Measurements from ENCODE around the gene TENM4.
"Not testable (repeated sequence)": the region's sequence is repeated elsewhere in the genome, so short reads cannot be mapped to it uniquely, and the experiment has no call there.

TENM4 gene

DNA sequence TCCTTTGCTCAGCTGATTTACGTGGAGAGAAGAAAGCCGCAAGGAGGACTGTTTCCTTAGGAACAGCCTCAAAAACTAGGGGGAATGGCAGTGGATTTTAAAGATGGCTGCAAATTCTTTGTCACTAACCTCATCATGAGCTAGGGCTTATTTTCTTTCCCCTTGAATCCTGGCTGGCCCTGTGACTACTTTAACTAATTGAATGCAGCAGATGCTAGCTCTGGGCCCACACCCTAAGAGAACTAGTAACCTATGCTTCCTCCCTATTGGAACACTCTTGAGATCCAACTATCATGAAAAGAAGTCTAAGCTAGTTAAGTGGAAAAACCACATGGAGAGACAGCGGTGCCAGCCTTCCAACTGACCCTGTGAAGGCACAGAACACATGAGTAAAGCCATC is 444.8 kb downstream of the TENM4 start:
- DNase-seq = no peak

DNA sequence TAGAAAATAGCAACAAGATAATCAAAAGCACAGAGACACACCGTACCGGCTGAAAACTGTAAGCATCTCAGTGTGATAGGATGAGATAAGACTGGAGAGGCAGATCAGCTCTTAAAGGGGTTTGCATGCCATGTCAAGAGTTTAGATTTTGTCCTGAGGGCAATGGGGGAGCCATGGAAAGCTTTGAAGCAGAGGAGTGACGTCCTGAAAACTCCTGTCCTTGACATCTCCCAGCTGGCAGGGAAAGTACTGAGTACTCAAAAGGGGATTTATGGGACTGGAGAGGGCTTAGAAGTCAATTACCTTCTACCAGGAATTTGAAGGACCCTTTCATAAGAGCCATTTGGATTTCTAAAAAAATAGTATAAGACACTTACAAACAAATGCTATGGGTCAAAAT is 445.7 kb downstream of the TENM4 start:
- DNase-seq = no peak

DNA sequence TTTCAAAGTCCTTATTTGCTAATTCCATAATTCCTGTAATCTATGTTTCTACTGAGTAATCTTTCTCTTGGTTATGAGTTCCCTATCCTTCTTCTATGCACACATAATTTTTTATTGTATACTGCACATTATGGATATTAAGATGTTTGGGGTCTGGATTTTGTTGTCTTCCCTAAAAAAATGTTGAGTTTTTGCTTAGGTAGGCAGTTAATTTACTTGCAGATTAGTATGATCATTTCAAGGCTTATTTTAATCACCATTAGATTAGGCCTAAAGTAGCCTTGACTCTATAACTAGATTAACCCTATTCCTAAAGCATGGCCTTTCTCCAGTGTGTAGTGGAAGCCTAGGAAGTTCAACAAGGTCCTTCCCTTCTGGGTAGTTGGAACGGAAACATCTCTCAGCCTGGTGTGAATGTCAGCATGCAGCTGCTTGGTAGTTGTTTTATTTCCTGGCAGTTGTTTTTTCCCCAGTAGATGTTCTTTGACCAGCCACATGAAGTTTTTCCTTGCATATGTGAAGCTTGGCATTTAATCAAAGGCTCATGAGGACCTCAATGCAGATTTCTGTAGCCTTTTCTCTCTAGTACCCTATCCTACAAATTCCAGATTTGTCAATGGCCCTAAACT is 446.9 kb downstream of the TENM4 start:
- DNase-seq = no peak

DNA sequence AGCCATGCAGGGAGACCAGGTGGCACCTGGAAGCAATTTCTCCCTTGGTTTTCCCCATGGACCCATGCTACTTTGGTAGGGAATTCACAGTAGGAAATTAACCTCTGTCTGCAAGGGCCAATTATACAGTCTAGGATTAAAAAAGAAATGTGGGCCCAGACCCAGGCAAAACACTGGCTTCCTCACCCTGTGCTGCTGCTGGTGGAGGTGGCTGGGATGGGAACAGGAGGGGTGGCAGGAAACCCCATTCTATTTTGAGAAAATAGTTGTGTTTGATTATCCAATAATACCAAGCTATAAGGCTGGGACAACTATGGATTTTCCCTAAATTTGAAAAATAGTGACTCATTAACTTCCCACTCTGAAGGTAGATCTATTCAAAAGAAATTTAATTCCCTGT is 449.1 kb downstream of the TENM4 start:
- DNase-seq = no peak

DNA sequence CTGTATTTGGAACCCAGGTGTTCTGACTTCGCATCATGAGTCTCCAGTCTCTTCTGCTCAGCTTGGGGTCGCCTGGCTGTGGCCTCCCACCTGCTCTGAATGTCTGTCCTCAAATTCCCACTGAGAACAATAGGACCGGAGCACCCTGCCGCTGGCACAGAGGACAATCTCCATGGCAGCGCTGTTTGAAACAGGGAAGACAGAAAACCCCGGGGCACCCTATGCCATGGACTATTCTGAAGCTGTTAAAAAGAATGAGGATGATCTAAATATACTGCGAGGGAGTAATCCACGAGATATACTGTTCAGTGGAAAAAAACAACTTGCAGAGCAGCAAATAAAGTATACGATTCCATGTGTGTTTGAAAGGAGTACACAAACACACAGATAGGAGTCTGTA is 450.6 kb downstream of the TENM4 start:
- DNase-seq = no peak

DNA sequence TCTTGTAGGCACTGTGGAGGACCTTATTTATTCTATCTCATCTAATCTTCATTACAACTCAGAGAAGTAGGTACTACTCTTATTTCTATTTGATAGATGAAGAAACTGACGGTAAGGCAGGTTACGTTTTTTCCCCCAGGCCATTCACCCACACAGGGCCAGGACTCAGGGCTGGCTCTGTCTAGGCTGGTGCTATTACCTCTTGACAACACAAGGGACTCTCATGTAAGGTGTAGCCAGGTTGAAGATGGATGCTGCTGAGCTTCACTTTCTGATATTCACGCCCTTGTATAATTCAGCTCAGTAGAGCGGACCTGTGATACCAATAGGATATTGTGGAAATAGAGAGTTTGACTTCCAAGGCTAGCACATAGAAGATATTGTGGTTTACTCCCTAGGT is 453.1 kb downstream of the TENM4 start:
- DNase-seq = no peak

DNA sequence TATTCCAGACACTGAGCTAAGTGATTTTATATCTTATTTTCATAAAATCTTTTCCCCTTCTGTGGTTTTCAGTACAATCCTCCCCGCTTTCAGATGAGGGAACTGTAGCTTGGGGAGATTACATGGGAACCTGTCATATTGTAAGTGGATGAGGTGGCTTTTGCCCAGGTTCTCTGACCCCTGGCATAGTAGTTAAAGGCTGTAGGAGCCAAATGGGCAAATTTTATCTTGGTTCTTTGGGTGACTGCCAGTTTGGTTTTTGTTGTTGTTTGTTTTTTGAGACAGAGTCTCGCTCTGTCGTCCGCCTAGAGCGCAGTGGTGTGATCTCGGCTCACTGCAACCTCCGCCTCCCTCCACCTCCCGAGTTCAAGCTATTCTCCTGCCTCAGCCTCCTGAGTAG is 454.5 kb downstream of the TENM4 start:
- no peak for DNase-seq

DNA sequence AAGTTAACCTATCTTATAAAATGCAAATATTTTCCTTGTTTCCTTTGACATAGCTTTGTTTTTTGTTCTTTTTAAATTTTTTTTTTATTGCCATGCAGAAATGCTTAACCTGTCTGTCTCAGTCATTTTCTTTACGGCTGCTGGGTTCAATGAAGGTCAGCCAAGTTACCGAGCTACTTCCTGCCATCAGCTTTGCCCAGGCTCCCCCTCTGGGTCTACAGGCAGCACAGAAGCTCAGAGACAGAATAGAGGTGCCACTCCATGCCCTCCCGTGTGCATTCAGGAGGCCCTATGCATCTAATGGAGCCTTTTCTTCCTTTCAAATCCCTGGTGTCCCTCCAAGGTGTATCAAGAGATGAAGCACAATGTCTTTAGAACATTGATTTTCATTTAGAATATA is 455.2 kb downstream of the TENM4 start:
- no peak for DNase-seq

DNA sequence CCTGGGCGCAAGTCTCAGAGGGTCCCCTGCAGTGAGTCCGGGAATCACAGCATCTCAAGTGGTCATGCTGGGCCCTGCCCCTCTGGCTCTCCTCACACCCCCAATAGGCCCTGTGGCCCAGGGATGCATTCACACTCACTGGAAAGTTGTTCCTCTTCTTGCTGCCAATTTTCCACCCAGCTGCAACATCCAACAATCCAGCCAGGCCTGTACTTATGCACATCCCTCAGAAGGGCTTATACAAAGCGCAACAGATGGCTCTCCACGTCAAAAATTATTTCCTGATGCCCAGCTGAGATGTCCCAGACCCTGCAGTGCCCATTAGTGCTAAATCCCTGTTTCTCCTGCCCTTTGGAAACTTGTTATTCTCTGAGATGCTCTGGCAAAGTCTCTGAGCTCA is 458.4 kb downstream of the TENM4 start:
- DNase-seq = no peak

DNA sequence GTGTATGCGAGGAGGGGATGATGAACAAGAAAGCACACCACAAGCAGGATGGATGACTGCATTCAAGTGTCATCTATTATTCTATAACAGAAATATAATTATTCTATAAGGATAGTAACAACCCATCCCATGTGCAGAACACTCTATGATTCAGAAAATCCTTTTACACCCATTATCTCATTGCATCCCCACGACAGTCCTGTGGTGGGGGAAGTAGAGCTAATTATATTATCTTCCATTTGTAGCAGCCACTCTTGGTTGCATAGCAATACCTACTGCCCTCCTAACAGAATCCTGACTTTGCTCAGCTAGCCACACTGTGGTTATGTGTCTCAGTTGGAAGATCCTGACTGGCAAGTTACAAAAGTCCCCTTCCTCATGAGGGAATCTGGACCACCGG is 459.7 kb downstream of the TENM4 start:
- DNase-seq = no peak

DNA sequence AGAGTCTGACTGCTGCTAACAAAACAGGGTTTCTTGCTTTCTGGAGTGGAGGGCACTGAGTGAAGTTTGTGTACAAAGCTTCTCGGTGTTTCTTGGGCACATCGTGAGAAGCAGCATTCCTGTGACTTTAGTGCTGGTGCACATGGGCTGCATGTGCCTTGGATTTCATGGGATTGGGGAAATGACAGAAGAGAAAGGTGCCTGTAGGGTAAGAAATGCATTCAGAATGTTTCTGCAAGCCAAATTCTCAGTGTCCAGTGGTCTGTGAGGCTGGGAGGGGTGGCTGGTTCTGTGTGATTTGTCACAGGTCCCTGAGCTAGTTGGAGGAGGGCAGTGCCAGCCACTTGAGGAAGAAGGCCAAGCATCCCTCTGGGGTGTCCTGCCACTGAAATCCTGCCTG is 462.0 kb downstream of the TENM4 start:
- no peak for DNase-seq

DNA sequence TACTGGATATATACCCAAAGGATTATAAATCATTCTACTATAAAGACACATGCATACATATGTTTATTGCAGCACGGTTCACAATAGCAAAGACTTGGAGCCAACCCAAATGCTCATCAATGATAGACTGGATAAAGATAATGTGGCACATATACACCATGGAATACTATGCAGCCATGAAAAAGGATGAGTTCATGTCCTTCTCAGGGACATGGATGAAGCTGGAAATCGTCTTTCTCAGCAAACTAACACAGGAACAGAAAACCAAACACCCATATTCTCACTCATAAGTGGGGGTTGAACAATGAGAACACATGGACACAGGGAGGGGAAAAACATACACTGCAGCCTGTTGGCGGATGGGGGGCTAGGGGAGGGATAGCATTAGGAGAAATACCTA is 463.0 kb downstream of the TENM4 start:
- DNase-seq = not testable (repeated sequence)

DNA sequence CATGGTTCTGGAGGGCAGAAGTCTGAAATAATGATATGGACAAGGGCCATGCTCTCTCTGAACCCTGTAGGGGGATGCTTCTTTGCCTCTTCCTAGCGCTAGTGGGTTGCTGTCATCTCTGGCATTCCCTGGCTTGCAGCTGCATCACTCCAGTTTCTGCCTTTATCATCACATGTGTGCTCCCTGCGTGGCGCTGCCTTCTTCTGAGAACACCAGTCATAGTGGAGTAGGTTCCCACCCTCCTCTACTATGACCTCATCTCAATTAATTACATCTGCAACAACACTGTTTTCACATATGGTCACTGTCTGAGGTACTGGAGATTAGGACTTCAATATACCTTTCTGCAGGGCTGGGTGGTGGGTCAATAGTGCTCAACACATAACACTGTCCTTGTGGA is 463.8 kb downstream of the TENM4 start:
- DNase-seq = no peak

DNA sequence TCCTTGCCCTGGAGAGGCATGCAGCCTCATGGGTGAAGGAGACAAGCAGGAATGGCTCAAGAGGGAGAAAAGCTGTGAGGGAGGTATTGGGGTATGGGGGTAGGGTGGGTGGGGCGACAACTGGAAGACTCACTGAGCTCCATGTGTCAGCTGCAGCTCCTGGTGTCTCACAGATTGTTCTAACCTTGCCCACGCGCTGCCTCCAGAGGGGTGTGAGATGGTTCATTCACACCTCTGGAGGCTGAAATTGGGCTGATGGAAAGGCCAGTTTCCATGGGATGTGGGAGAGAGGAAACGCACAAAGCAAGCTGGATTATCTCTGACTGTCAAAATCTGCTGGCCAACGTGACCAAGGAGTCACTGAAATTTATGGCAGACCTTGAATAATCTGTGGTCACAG is 465.7 kb downstream of the TENM4 start:
- DNase-seq = no peak

DNA sequence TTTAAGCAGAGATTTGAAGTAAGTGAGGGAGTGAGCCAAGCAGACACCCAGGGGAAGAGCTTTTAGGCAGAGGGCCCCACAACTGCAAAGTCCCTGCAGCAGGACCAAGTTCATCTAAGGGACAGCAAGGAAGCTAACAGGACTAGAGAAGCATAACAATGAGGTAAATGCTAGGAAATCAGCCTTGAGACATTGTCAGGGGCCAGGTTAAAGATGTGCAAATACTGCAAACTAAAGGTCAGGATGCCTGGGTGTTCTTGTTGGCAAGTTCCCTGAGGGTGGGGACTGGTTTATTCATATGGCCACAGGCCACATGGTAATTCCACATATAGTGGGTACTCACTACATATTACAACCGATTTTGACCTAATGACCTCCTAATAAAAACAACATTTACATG is 467.0 kb downstream of the TENM4 start:
- no peak for DNase-seq

DNA sequence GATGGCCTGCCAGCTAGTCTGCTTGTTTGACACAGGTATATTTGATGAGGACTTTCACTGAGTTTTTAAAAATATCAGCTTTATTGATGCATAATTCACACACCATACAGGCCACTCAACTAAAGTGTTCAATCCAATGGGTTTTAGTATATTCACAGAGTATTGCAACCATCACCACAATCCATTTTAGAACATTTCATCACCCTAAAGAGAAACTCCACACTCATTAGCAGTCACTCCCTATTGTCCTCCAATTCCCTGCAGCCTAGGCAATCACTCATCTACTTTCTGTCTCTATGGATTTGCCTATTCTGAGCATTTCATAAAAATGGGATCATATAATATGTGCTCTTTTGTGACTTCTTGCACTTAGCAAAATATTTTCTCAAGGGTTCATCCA is 468.2 kb downstream of the TENM4 start:
- no peak for DNase-seq

DNA sequence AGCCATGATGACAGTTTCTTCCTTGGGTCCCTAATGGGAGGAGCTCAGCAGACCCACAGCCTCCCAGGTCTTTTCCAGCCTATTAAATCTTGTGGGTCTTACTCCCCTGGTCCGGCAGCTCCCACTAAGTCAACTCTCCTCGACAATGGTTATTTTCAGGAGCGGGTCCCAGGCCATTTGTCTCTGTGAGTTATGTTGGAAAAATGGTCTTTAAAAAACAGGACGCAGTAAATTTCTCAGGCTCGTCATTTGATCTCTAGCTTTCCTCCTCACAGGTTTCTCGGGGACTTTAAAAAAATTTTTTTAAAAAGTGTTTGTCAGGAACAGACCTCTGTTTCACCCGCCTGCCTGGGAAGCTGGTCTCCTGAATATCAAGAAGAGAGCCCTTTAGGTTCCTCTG is 468.7 kb downstream of the TENM4 start:
- no peak for DNase-seq

DNA sequence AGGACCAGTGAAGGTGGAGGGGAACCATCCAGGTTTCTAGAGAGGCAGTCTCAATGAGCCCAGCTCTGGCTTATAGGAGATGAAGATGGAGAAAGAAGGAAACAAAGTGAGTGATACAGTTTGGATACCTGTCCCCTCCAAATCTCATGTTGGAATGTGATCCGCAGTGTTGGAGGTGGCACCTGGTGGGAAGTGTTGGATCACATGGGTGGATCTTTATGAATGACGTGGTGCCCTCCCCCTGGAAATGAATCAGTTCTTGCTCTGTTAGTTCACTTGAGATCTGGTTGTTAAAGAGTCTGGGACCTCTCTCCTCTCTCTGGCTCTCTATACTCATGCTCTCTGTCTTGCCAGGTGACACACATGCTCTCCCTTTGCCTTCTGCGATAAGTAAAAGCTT is 473.0 kb downstream of the TENM4 start:
- DNase-seq = no peak

DNA sequence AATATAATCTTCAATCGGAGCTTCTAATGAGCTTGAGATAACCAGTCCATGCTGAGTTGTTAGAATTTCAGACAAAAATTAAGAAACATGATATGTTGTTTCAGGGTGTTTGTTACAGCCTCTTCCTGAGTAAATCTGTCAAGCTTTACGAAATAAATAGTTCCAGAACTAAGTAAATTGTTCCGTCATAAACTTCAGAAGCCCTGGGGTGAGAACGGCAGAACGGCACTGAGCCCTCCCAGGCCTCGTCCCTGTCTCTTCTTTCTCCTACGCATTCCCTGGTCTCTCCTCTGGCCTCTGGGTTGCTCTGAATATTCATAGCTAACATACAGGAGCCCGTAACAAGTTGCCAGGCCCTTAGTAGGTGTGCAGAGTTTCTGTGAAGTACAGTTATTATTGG is 475.4 kb downstream of the TENM4 start:
- no peak for DNase-seq

DNA sequence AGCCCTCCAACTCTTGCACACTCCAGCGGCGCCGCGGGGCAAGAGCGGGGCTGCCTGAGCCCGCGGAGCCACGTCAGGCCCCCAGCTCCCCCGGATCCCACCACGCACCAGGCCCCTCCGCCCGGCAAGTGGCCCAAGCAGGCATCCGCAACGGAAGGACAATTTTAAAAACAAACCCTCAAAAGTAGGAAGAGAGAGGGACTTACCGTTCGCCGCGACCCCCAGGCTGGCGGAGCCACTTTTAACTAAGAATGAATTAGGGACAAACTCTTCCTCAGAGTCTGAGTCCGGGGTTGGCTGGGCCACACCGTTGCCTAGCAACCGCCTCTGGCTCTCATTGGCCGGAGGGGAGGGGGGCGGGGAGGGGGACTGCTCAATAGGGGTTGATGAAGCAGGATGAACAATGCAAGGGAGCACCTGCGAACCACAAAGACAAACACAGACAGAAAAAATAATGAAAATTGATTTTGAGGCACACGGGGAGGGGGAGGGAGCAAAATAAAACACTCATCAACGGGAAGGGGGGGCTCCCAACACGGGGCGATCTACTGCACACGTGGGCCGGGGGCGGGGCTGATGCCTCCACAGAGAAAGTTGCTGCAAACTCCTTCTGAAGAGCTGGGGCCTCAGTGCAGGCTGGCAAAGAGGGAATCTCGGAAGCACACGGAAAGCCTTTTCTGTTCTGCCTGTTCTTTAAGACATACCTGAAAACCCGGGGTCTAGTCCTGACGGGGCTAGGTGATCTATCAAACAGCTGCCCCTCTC is 478.7 kb downstream of the TENM4 start:
- DNase-seq = no peak

DNA sequence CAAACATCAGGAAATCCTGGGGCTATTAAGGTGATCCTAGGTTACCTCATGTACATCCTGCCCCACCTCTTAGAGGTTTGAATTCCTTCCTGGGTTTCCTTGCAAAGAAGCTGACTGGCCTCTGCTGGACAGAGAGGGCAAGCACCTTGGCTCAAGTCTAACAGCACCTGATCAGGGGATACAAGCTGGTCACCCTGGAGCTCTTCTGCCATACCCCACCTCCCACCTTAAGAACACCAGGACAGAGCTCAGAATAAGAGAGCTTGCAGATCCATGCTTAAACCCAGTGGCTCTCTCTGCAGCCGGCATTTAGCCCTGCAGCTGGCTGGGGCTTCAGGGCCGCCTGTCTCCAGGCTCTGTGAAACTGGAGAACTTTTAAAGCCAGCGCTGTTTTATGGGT is 479.6 kb downstream of the TENM4 start:
- no peak for DNase-seq

DNA sequence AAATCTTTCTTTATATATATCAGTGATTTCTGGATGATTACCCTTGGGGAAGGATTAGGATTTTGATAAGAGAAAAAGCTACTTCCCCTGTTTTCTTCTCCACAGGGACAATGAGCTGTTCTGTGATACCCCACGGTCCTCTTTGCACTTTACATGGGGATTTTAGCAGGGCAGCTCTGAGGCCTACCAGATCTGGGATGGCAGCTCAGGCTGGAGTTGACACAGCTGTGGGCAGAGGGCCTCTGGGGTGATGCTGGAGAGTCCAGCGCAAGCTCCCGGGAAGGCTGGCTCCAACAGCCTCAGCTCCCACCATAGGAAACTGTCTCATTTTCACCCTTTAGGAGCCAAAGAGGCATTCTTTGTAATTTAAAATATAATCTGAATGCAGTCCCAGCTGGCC is 482.4 kb downstream of the TENM4 start:
- no peak for DNase-seq

DNA sequence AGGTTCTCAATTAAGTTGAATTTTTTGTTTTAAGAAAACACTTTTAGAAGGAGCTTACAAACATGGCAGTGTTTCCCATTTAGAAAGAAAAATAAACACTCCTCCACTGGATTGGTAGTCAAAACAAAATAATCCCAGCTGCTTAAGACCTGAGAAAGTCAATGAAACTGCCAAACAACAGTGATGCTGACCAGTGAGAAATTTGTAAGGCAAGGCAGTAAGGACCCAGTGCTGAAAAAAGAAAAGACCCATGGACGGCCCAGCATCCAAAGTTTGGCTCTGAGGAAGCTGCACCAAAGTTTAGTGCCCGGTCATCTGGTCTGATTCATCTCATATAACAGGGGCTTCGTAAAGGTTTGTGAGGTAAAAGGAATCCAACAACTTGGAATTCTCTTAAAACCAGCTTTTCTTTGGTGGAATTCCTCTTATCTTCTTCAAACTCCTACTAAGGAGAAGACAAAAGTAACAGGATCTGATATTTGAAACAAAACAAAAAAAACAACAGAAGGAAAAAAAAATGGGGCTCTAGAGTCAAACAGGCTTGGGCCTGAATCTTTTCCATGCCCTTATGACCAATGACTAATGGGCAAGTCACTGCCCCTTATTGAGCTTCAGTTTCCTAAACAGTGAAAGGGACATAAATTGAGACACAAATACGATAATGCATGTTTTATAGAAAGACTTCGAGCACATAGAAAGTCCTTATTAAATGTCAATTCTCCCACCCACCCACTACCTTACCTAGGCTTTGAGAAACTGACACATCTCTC is 483.2 kb downstream of the TENM4 start:
- no peak for DNase-seq

DNA sequence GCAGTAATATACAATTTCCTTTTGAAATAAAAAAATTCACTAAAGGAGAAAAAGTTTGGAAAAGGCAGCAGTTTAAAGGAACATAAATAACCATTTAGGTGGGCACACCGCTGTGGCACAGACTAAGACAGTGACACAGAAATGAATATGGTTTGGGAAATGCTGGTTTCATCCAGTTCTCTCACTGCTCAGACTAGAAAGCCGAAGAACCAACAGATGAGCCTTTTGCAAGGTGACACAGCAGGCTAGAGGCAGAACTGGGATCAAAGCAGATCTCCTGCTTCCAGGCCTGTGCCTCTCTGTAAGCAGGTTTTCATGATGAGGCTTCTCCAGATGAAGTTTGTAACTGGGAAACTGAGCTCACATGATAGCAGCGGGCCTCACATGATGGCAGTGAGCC is 486.1 kb downstream of the TENM4 start:
- no peak for DNase-seq

All from NCI-H1694 (cell line).